ENCODE measurements around the gene PPFIBP1. TPM values are rescaled to one million over a fixed set of nuclear protein-coding genes. Genes with fewer than 3 reads are reported as not detected.
"Not testable (repeated sequence)": the region's sequence is repeated elsewhere in the genome, so short reads cannot be mapped to it uniquely, and the experiment has no call there.

The PPFIBP1 gene
- total RNA-seq, 1 experiment from 2014 or later, result 43.4 TPM

GRCh38 chr12:27635349-27635972 lies 111.5 kb downstream of the PPFIBP1 start:
- in situ Hi-C loops (cut with HindIII; ENCODE audit: low sequenced_read_pairs), result no loop called here
- DNase-seq (ENCODE audit: low spot score), result peak; percentile 25

- DNase-seq (ENCODE audit: low spot score), result not testable (repeated sequence)
Observed at GRCh38 chr12:27636569-27636968, 112.6 kb downstream of the PPFIBP1 start.

GRCh38 chr12:27637524-27637923 lies 113.5 kb downstream of the PPFIBP1 start:
- no peak for DNase-seq (ENCODE audit: low spot score)
- in situ Hi-C loops (cut with HindIII; ENCODE audit: low sequenced_read_pairs), result no loop called here

More at GRCh38 chr12:27636569-27636968, 112.6 kb downstream of the PPFIBP1 start:
- in situ Hi-C loops (cut with HindIII; ENCODE audit: low sequenced_read_pairs), result not testable (repeated sequence)

- in situ Hi-C loops (cut with HindIII; ENCODE audit: low sequenced_read_pairs), result no loop called here
- no peak for DNase-seq (ENCODE audit: low spot score)
Observed at GRCh38 chr12:27639265-27639664, 115.3 kb downstream of the PPFIBP1 start.

GRCh38 chr12:27640566-27641200 lies 116.7 kb downstream of the PPFIBP1 start:
- DNase-seq (ENCODE audit: low spot score); in situ Hi-C loops (cut with HindIII; ENCODE audit: low sequenced_read_pairs): not testable (repeated sequence)

- in situ Hi-C loops (cut with HindIII; ENCODE audit: low sequenced_read_pairs); DNase-seq (ENCODE audit: low spot score): not testable (repeated sequence)
Observed at GRCh38 chr12:27642361-27642760, 118.4 kb downstream of the PPFIBP1 start.

- in situ Hi-C loops (cut with HindIII; ENCODE audit: low sequenced_read_pairs); DNase-seq (ENCODE audit: low spot score): not testable (repeated sequence)
Observed at GRCh38 chr12:27642892-27643291, 118.9 kb downstream of the PPFIBP1 start.

GRCh38 chr12:27644158-27644845 lies 120.3 kb downstream of the PPFIBP1 start:
- in situ Hi-C loops (cut with HindIII; ENCODE audit: low sequenced_read_pairs), result no loop called here
- DNase-seq (ENCODE audit: low spot score), result no peak

- no peak for DNase-seq (ENCODE audit: low spot score)
- in situ Hi-C loops (cut with HindIII; ENCODE audit: low sequenced_read_pairs), result no loop called here
Observed at GRCh38 chr12:27645671-27646070, 121.7 kb downstream of the PPFIBP1 start.

- in situ Hi-C loops (cut with HindIII; ENCODE audit: low sequenced_read_pairs), result no loop called here
Observed at GRCh38 chr12:27646149-27646548, 122.1 kb downstream of the PPFIBP1 start.

GRCh38 chr12:27650011-27650410 lies 126.0 kb downstream of the PPFIBP1 start:
- in situ Hi-C loops (cut with HindIII; ENCODE audit: low sequenced_read_pairs), result no loop called here
- no peak for DNase-seq (ENCODE audit: low spot score)

More at GRCh38 chr12:27646149-27646548, 122.1 kb downstream of the PPFIBP1 start:
- no peak for DNase-seq (ENCODE audit: low spot score)

- in situ Hi-C loops (cut with HindIII; ENCODE audit: low sequenced_read_pairs), result no loop called here
- no peak for DNase-seq (ENCODE audit: low spot score)
Observed at GRCh38 chr12:27651201-27651600, 127.2 kb downstream of the PPFIBP1 start.

- in situ Hi-C loops (cut with HindIII; ENCODE audit: low sequenced_read_pairs), result no loop called here
- peak; percentile 71 for DNase-seq (ENCODE audit: low spot score)
Observed at GRCh38 chr12:27652174-27652763, 128.3 kb downstream of the PPFIBP1 start.

GRCh38 chr12:27653661-27654060 lies 129.7 kb downstream of the PPFIBP1 start:
- DNase-seq (ENCODE audit: low spot score), result no peak
- in situ Hi-C loops (cut with HindIII; ENCODE audit: low sequenced_read_pairs), result no loop called here

GRCh38 chr12:27655476-27655875 lies 131.5 kb downstream of the PPFIBP1 start:
- in situ Hi-C loops (cut with HindIII; ENCODE audit: low sequenced_read_pairs); DNase-seq (ENCODE audit: low spot score): not testable (repeated sequence)

- in situ Hi-C loops (cut with HindIII; ENCODE audit: low sequenced_read_pairs), result no loop called here
Observed at GRCh38 chr12:27657296-27657695, 133.3 kb downstream of the PPFIBP1 start.

GRCh38 chr12:27665704-27666103 lies 141.7 kb downstream of the PPFIBP1 start:
- no peak for DNase-seq (ENCODE audit: low spot score)
- in situ Hi-C loops (cut with HindIII; ENCODE audit: low sequenced_read_pairs), result no loop called here

More at GRCh38 chr12:27657296-27657695, 133.3 kb downstream of the PPFIBP1 start:
- no peak for DNase-seq (ENCODE audit: low spot score)

GRCh38 chr12:27666510-27666909 lies 142.5 kb downstream of the PPFIBP1 start:
- DNase-seq (ENCODE audit: low spot score), result no peak
- in situ Hi-C loops (cut with HindIII; ENCODE audit: low sequenced_read_pairs), result no loop called here

- no peak for DNase-seq (ENCODE audit: low spot score)
- in situ Hi-C loops (cut with HindIII; ENCODE audit: low sequenced_read_pairs), result no loop called here
Observed at GRCh38 chr12:27667540-27667939, 143.5 kb downstream of the PPFIBP1 start.

GRCh38 chr12:27672051-27672450 lies 148.0 kb downstream of the PPFIBP1 start:
- in situ Hi-C loops (cut with HindIII; ENCODE audit: low sequenced_read_pairs), result no loop called here
- no peak for DNase-seq (ENCODE audit: low spot score)
